GM12878 (cell line): ENCODE measurements around the gene PSTPIP2. TPM values are rescaled to one million over a fixed set of nuclear protein-coding genes. Genes with fewer than 3 reads are reported as not detected.
A peak's percentile ranks its signal among the peaks of the same experiment; 100 is the strongest.

Source experiments
- ATF2 ChIP-seq: IDR thresholded peaks from 2 replicates; pipeline ENCODE4 v1.6.1; 2012; ENCODE audit warnings: low read length, inconsistent platforms
- BCL3 ChIP-seq: IDR thresholded peaks from 2 replicates; pipeline ENCODE4 v1.6.1; 2011; ENCODE audit warnings: borderline replicate concordance, low read depth, mild to moderate bottlenecking, moderate library complexity, low read length; ENCODE audit not compliant: insufficient read depth, poor library complexity, severe bottlenecking
- CBX3 ChIP-seq: fragments of 200-600 bp; sonication (generic); IDR thresholded peaks from 2 replicates; pipeline ENCODE4 v1.6.1; 2016; ENCODE audit warnings: low read depth, borderline replicate concordance
- ETV6 ChIP-seq, 2 experiments: fragments of 450-650 bp in 1 of 2; IDR thresholded peaks in 1 of 2; conservative IDR thresholded peaks in 1 of 2; 2 replicates each; pipeline ENCODE4 v1.6.1; 2014; ENCODE audit warnings: antibody characterized with exemption in 1 of 2, borderline replicate concordance in 1 of 2, low read depth in 1 of 2, mild to moderate bottlenecking in 1 of 2, moderate library complexity in 1 of 2
- FOXK2 ChIP-seq: fragments of 450-650 bp; IDR thresholded peaks from 2 replicates; pipeline ENCODE4 v1.6.1; 2017; ENCODE audit warnings: mild to moderate bottlenecking, moderate library complexity
- JUNB ChIP-seq: IDR thresholded peaks from 2 replicates; pipeline ENCODE4 v1.6.1; 2016; ENCODE audit warnings: antibody characterized with exemption, mild to moderate bottlenecking
- LARP7 ChIP-seq: fragments of 450-650 bp; IDR thresholded peaks from 2 replicates; pipeline ENCODE4 v1.6.1; 2017; ENCODE audit warnings: mild to moderate bottlenecking
- MXI1 ChIP-seq: fragments of 150-350 bp; IDR thresholded peaks from 2 replicates; pipeline ENCODE4 v1.6.1; 2011; ENCODE audit warnings: low read depth, mild to moderate bottlenecking, inconsistent platforms, low read length, improper control_type of control experiment
- MYB ChIP-seq: fragments of 150-350 bp; IDR thresholded peaks from 2 replicates; pipeline ENCODE4 v1.6.1; 2014; ENCODE audit warnings: mild to moderate bottlenecking, low read depth, low read length, borderline replicate concordance
- NR2F1 ChIP-seq: fragments of 450-650 bp; conservative IDR thresholded peaks from 2 replicates; pipeline ENCODE4 v1.6.1; 2017; ENCODE audit warnings: mild to moderate bottlenecking
- NRF1 ChIP-seq: conservative IDR thresholded peaks from 2 replicates; pipeline ENCODE4 v1.6.1; 2011; ENCODE audit warnings: mild to moderate bottlenecking, low read depth, low read length, improper control_type of control experiment
- RAD21 ChIP-seq: IDR thresholded peaks from 2 replicates; pipeline ENCODE4 v1.6.1; 2011; ENCODE audit warnings: mild to moderate bottlenecking, low read depth, low read length, moderate library complexity; ENCODE audit not compliant: insufficient read depth
- SPI1 ChIP-seq: IDR thresholded peaks from 2 replicates; pipeline ENCODE4 v1.6.1; 2011; ENCODE audit warnings: low read depth, mild to moderate bottlenecking, low read length, moderate library complexity, borderline replicate concordance; ENCODE audit not compliant: insufficient read depth
- SRF ChIP-seq, 2 experiments: IDR thresholded peaks; 2 replicates each; pipeline ENCODE4 v1.6.1; 2011; ENCODE audit warnings: low read depth in 2 of 2, low read length in 2 of 2, mild to moderate bottlenecking in 1 of 2, moderate library complexity in 1 of 2
- STAT1 ChIP-seq: fragments of 450-650 bp; conservative IDR thresholded peaks from 2 replicates; pipeline ENCODE4 v1.6.1; 2014; ENCODE audit warnings: antibody characterized with exemption, mild to moderate bottlenecking
- STAT3 ChIP-seq: IDR thresholded peaks from 2 replicates; pipeline ENCODE4 v1.6.1; 2011; ENCODE audit warnings: low read depth, low read length, improper control_type of control experiment
- TARDBP ChIP-seq: IDR thresholded peaks from 2 replicates; pipeline ENCODE4 v1.6.1; 2016; ENCODE audit warnings: borderline replicate concordance
- TBL1XR1 ChIP-seq: IDR thresholded peaks from 2 replicates; pipeline ENCODE4 v1.6.1; 2012; ENCODE audit warnings: low read depth, low read length, improper control_type of control experiment
- TCF12 ChIP-seq: IDR thresholded peaks from 2 replicates; pipeline ENCODE4 v1.6.1; 2011; ENCODE audit warnings: low read depth, mild to moderate bottlenecking, low read length
- YY1 ChIP-seq: IDR thresholded peaks from 2 replicates; pipeline ENCODE4 v1.6.1; 2011; ENCODE audit warnings: low read depth, mild to moderate bottlenecking, low read length
- ZBTB33 ChIP-seq: fragments of 450-650 bp; IDR thresholded peaks from 2 replicates; pipeline ENCODE4 v1.6.1; 2017; ENCODE audit warnings: mild to moderate bottlenecking
- ZNF24 ChIP-seq: fragments of 450-650 bp; IDR thresholded peaks from 2 replicates; pipeline ENCODE4 v1.6.1; 2017; ENCODE audit warnings: antibody characterized with exemption, mild to moderate bottlenecking
- ZZZ3 ChIP-seq: IDR thresholded peaks from 2 replicates; pipeline ENCODE4 v1.6.1; 2011; ENCODE audit warnings: low read depth; ENCODE audit not compliant: control insufficient read depth, insufficient read length
- polyA plus RNA-seq, 11 experiments: library from polyadenylated mRNA; depleted of rRNA in 4 of 11; unstranded in 6 of 11; stranded (reverse) in 5 of 11; fragments of >200 nt; fragmentation: Nextera tagmentation in 4 of 11; fragmentation: Illumina TruSeq in 1 of 11; extraction: Ambion mirVana in 4 of 11; extraction: Trizol in 1 of 11; gene quantifications; 1 replicate in 1 of 11; 2 replicates in 10 of 11; pipeline versions ENCODE4 v1.2.1 to v1.2.3, GENCODE V29; 2011 to 2016; ENCODE audit warnings: inconsistent platforms in 2 of 11, missing spikeins in 2 of 11, low read depth in 1 of 11
- total RNA-seq, 4 experiments: library from RNA; depleted of rRNA in 3 of 4; stranded (reverse); fragments of >200 nt in 3 of 4; fragmentation: Illumina TruSeq in 1 of 4; extraction: Trizol in 1 of 4; gene quantifications; 2 replicates each; pipeline versions ENCODE4 v1.2.1 to v1.2.3, GENCODE V29; 2013 to 2021
- TF ChIP-seq, protein P1 (sequence below): IDR thresholded peaks from 2 replicates; pipeline ENCODE4 v1.6.1; 2012; ENCODE audit warnings: low read depth, low read length, improper control_type of control experiment
- TF ChIP-seq, protein P2 (sequence below): fragments of 450-650 bp; IDR thresholded peaks from 2 replicates; pipeline ENCODE4 v1.6.1; 2018; ENCODE audit warnings: borderline replicate concordance, mild to moderate bottlenecking; ENCODE audit not compliant: partially characterized antibody

The PSTPIP2 gene
- total and polyA plus RNA-seq, 10 of the 15 experiments (the other 5 are each of a cell fraction or from before 2014, with no cell fraction given): 0.69 to 38.4 (median 24.7) TPM

DNA sequence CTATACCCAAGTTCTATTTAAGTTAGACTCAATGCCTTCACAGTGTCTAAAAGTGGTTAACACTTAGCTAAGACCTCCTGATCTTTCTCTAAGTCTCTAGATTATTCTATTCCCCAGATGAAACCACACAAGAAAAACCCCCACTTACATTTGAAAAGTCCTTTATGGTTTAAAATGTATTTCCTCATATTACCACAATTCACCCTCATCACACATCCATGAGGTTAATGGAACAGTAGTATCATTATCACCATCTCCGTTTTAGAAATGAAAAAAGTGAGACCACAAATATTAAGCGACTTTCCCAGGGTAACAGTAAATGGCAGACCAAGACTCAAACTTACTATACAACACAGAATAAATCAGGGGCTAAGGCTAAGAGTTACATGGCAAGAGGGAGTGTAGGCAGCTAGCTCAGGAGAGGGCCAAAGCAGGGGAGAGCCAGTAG, 133.5 kb downstream of the PSTPIP2 start (continued):
- TF ChIP-seq ZZZ3: no peak
- TF ChIP-seq YY1: no peak
- no peak for TF ChIP-seq TCF12
- no peak for TF ChIP-seq ETV6 (conservative IDR thresholded peaks at IDR 0.05 in 1 of 2, IDR thresholded peaks at IDR 0.05 in 1 of 2; ENCODE audit: borderline replicate concordance in 1 of 2, low read depth in 1 of 2)
- TF ChIP-seq TBL1XR1: no peak; the same call in 1 of the 2 replicates
- no peak for TF ChIP-seq CBX3
- TF ChIP-seq, protein P1, sequence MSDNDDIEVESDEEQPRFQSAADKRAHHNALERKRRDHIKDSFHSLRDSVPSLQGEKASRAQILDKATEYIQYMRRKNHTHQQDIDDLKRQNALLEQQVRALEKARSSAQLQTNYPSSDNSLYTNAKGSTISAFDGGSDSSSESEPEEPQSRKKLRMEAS: no peak
- no peak for TF ChIP-seq ATF2
- TF ChIP-seq TARDBP: no peak
- no peak for TF ChIP-seq STAT3
- no peak for TF ChIP-seq RAD21
- TF ChIP-seq MXI1: no peak
- TF ChIP-seq LARP7: no peak
- TF ChIP-seq NR2F1: peak; percentile 96
- TF ChIP-seq BCL3: no peak
- TF ChIP-seq ZNF24: 0 out of 2 replicates have a peak, but pooled peaks have one; percentile 7
- TF ChIP-seq SRF (IDR thresholded peaks at IDR 0.05; ENCODE audit: low read depth in 2 of 2, low read length in 2 of 2): no peak
- TF ChIP-seq, protein P2, sequence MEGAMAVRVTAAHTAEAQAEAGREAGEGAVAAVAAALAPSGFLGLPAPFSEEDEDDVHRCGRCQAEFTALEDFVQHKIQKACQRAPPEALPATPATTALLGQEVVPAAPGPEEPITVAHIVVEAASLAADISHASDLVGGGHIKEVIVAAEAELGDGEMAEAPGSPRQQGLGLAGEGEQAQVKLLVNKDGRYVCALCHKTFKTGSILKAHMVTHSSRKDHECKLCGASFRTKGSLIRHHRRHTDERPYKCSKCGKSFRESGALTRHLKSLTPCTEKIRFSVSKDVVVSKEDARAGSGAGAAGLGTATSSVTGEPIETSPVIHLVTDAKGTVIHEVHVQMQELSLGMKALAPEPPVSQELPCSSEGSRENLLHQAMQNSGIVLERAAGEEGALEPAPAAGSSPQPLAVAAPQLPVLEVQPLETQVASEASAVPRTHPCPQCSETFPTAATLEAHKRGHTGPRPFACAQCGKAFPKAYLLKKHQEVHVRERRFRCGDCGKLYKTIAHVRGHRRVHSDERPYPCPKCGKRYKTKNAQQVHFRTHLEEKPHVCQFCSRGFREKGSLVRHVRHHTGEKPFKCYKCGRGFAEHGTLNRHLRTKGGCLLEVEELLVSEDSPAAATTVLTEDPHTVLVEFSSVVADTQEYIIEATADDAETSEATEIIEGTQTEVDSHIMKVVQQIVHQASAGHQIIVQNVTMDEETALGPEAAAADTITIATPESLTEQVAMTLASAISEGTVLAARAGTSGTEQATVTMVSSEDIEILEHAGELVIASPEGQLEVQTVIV: no peak
- TF ChIP-seq FOXK2: no peak
- TF ChIP-seq ZBTB33: no peak
- TF ChIP-seq SPI1: no peak
- no peak for TF ChIP-seq MYB
- TF ChIP-seq STAT1: no peak
- TF ChIP-seq JUNB: no peak; the same call in 1 of the 2 replicates
- TF ChIP-seq NRF1: no peak
